Pericardium fibroblast (primary cell): ENCODE results near the gene PDLIM1. TPM values are rescaled to one million over a fixed set of nuclear protein-coding genes. Genes with fewer than 3 reads are reported as not detected.

ENCODE experiments used
- total RNA-seq: library from RNA; depleted of rRNA; stranded (reverse); fragments of >200 nt; gene quantifications from 2 replicates; pipeline ENCODE4 v1.2.3, GENCODE V29; 2015

PDLIM1 gene, protein sequence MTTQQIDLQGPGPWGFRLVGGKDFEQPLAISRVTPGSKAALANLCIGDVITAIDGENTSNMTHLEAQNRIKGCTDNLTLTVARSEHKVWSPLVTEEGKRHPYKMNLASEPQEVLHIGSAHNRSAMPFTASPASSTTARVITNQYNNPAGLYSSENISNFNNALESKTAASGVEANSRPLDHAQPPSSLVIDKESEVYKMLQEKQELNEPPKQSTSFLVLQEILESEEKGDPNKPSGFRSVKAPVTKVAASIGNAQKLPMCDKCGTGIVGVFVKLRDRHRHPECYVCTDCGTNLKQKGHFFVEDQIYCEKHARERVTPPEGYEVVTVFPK
- total RNA-seq = 20.1 and 41.1 TPM in 2 replicates

DNA sequence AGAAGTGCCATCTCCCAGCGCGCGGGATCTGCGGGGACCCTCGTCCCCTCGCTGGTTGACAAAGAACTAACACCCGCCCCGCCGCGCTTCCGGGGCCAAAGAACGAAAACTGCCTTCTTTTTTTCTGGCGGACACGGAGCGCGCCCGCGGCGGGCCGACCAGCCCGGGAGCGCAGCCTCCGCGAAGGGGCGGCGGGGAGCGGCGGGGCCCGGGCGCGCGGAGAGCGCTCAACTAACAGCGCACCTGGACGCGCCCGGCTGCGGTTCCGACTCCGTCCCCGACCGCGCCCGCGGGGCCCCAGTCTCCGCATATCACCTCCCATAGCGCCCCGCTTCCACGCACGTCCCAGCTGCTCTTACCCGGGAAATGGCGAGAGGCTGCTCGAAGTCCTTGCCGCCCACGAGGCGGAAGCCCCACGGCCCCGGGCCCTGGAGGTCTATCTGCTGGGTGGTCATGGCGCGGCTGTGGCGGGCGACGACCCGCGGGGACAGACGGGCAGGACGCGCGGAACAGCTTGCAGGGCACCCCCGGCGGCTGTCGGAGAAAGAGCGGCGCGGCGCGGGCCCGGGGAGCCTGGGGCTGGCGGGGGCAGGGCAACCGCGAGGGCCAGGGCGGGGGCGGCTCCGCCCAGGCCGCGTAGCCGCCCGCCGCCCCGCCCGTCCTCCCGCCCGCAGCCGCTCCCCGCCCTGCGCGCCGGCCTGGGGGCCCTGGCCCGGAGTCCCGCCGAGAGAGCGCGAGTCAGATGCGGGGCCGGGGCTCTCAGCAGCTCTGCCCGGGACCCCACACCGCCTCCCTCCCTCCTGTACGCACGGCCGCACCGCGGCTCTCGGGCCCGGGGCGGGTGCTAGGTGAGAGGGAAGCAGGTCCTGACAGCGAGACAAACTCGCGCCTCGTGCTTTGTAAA is at the start of gene PDLIM1:
TSS of gene PDLIM1 (minus strand) at position 543 of the 904 bp plus-strand sequence. CDS start at position 455, 88 bp downstream.

DNA sequence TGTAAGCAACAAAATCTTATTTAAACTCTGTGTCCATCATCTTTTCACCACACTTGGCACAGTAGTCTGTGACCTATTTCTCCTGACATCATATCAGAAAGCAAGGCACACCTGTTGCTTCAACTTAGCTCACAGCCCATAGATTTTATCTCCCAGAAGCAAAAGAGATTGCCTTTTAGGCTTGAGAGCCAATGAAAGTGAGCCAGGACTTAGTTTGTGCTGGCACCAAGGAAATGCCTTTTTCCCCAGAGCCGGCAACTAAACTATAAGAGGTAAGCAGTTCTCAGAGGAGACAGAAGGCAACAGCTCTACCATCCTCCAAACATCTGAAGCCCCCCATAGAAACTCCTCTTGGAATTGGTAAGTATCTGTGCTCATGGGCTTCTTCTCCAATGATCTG is 96.9 kb downstream of the PDLIM1 start, which contains the start of gene ACSM6:
TSS of gene ACSM6 (plus strand) at position 295 of the 400 bp plus-strand sequence. CDS start 248 bp downstream, outside the sequence.

Other genes starting within 250 kb of the PDLIM1 start
- gene CYP2C8, start 221.5 kb downstream of the PDLIM1 start, total RNA-seq = not detected in 2 replicates
- gene ACSM6, start 96.8 kb downstream of the PDLIM1 start, total RNA-seq = not detected in 2 replicates